SK-N-SH treated with all-trans-retinoic acid at 6 μM for 48 hours (cell line): ENCODE measurements around the gene ANKRD17.

Experiments
- ARNTL ChIP-seq: fragments of 450-650 bp; formaldehyde crosslinking; IDR thresholded peaks from 2 replicates; pipeline ENCODE4 v1.5.0; 2020; ENCODE audit warnings: low read depth, mild to moderate bottlenecking, moderate library complexity, borderline replicate concordance
- CREB5 ChIP-seq: fragments of 250-450 bp; sonication (Bioruptor Pico); IDR thresholded peaks from 2 replicates; pipeline ENCODE4 v1.5.1; 2020; ENCODE audit warnings: low read depth, mild to moderate bottlenecking, moderate library complexity
- ESRRG ChIP-seq: fragments of 250-450 bp; sonication (Bioruptor Pico); IDR thresholded peaks from 2 replicates; pipeline ENCODE4 v1.6.1; 2021; ENCODE audit warnings: mild to moderate bottlenecking
- GLIS3 ChIP-seq: fragments of 250-450 bp; sonication (Bioruptor Pico); IDR thresholded peaks from 2 replicates; pipeline ENCODE4 v1.5.0; 2020; ENCODE audit warnings: mild to moderate bottlenecking, moderate library complexity
- ISL1 ChIP-seq: fragments of 250-450 bp; sonication (Bioruptor Pico); IDR thresholded peaks from 2 replicates; pipeline ENCODE4 v2.1.2; 2022; ENCODE audit warnings: mild to moderate bottlenecking, moderate library complexity
- PATZ1 ChIP-seq: fragments of 250-450 bp; sonication (Bioruptor Pico); IDR thresholded peaks from 2 replicates; pipeline ENCODE4 v1.8.0; 2020; ENCODE audit warnings: mild to moderate bottlenecking, moderate library complexity, borderline replicate concordance
- POU6F1 ChIP-seq: fragments of 250-450 bp; sonication (Bioruptor Pico); IDR thresholded peaks from 2 replicates; pipeline ENCODE4 v1.8.0; 2021; ENCODE audit warnings: low read depth, mild to moderate bottlenecking, moderate library complexity, borderline replicate concordance
- RARB ChIP-seq: fragments of 250-450 bp; sonication (Bioruptor Pico); IDR thresholded peaks from 2 replicates; pipeline ENCODE4 v1.8.0; 2021; ENCODE audit warnings: mild to moderate bottlenecking, moderate library complexity
- TOX ChIP-seq: fragments of 250-450 bp; sonication (Bioruptor Pico); IDR thresholded peaks from 2 replicates; pipeline ENCODE4 v1.8.0; 2021; ENCODE audit warnings: mild to moderate bottlenecking, moderate library complexity, borderline replicate concordance
- TSHZ2 ChIP-seq: fragments of 250-450 bp; sonication (Bioruptor Pico); IDR thresholded peaks from 2 replicates; pipeline ENCODE4 v1.5.0; 2020; ENCODE audit warnings: mild to moderate bottlenecking, moderate library complexity
- ZFP3 ChIP-seq: fragments of 250-450 bp; sonication (Bioruptor Pico); IDR thresholded peaks from 2 replicates; pipeline ENCODE4 v1.5.0; 2020; ENCODE audit warnings: mild to moderate bottlenecking, moderate library complexity

- no peak for TF ChIP-seq TSHZ2 (CRISPR knock-in tag)
- TF ChIP-seq ISL1: no peak
- no peak for TF ChIP-seq POU6F1 (CRISPR knock-in tag)
- no peak for TF ChIP-seq GLIS3 (CRISPR knock-in tag)
- TF ChIP-seq CREB5 (CRISPR knock-in tag): no peak
- no peak for TF ChIP-seq ARNTL (CRISPR knock-in tag)
- TF ChIP-seq ESRRG: no peak
- TF ChIP-seq RARB (CRISPR knock-in tag): no peak
- no peak for TF ChIP-seq ZFP3
- no peak for TF ChIP-seq PATZ1 (CRISPR knock-in tag)
- no peak for TF ChIP-seq TOX (CRISPR knock-in tag)
These were observed 149.1 kb downstream of the ANKRD17 start for GRCh38 chr4:73109493-73109892.
